Measurements from ENCODE around the gene SCRN2. TPM values are rescaled to one million over a fixed set of nuclear protein-coding genes. Genes with fewer than 3 reads are reported as not detected.
A peak's percentile ranks its signal among the peaks of the same experiment; 100 is the strongest.

The SCRN2 gene
- total and polyA plus RNA-seq, 2 of the 13 experiments (the other 11 are each of a cell fraction or from before 2014, with no cell fraction given), result 21.7 to 29.5 TPM

- TF ChIP-seq UBTF (CRISPR knock-in tag; IDR thresholded peaks at IDR 0.05) (0 out of 2 replicates have a peak, but pooled peaks have one; percentile 49), MIER2 (CRISPR knock-in tag; IDR thresholded peaks at IDR 0.05) (peak; percentile 68), FOXP1 (IDR thresholded peaks at IDR 0.05) (no peak), FOXP1 (CRISPR knock-in tag; IDR thresholded peaks at IDR 0.05) (no peak), HDAC2 (CRISPR knock-in tag; IDR thresholded peaks at IDR 0.05) (peak; percentile 65; the same call in 1 of the 2 replicates), DNMT3B (CRISPR knock-in tag; conservative IDR thresholded peaks at IDR 0.05) (0 out of 2 replicates have a peak, but pooled peaks have one; percentile 25), EHMT2 (IDR thresholded peaks at IDR 0.05; ENCODE audit: borderline replicate concordance, low read depth, low read length) (no peak), SAP130 (CRISPR knock-in tag; IDR thresholded peaks at IDR 0.05; ENCODE audit: low read depth) (peak; percentile 98), GLI4 (CRISPR knock-in tag; IDR thresholded peaks at IDR 0.05; ENCODE audit: borderline replicate concordance) (0 out of 2 replicates have a peak, but pooled peaks have one; percentile 63), ZBTB1 (CRISPR knock-in tag; IDR thresholded peaks at IDR 0.05; ENCODE audit: borderline replicate concordance) (no peak), ZNF143 (CRISPR knock-in tag; IDR thresholded peaks at IDR 0.05) (peak; percentile 68), ELF3 (CRISPR knock-in tag; IDR thresholded peaks at IDR 0.05) (peak; percentile 93), HOXA3 (CRISPR knock-in tag; IDR thresholded peaks at IDR 0.05) (peak; percentile 50; the same call in 1 of the 2 replicates), FOXC1 (CRISPR knock-in tag; IDR thresholded peaks at IDR 0.05; ENCODE audit: borderline replicate concordance) (0 out of 2 replicates have a peak, but pooled peaks have one; percentile 64), BRF2 (CRISPR knock-in tag; IDR thresholded peaks at IDR 0.05) (no peak), THAP11 (CRISPR knock-in tag; IDR thresholded peaks at IDR 0.05) (peak; percentile 89), AHR (CRISPR knock-in tag; IDR thresholded peaks at IDR 0.05) (0 out of 2 replicates have a peak, but pooled peaks have one; percentile 46), NR2C2 (CRISPR knock-in tag; IDR thresholded peaks at IDR 0.05; ENCODE audit: borderline replicate concordance) (peak; percentile 73; the same call in 1 of the 2 replicates), ERF (CRISPR knock-in tag; IDR thresholded peaks at IDR 0.05) (peak; percentile 59; the same call in 1 of the 2 replicates), SALL1 (CRISPR knock-in tag; IDR thresholded peaks at IDR 0.05) (peak; percentile 82), ZNF276 (CRISPR knock-in tag; IDR thresholded peaks at IDR 0.05; ENCODE audit: low read depth) (no peak), ZNF253 (CRISPR knock-in tag; IDR thresholded peaks at IDR 0.05; ENCODE audit: borderline replicate concordance) (0 out of 2 replicates have a peak, but pooled peaks have one; percentile 36), CTCF (CRISPR knock-in tag; IDR thresholded peaks at IDR 0.05) (peak; percentile 95)
These were observed 19.4 kb downstream of the SCRN2 start, which contains the start of gene OSBPL7 (continued) for GRCh38 chr17:47821424-47822391.

All from HepG2 (cell line).